DMS153 (cell line): ENCODE data around the gene FLNA.

Experiments
- DNase-seq: peaks from one replicate; lab custom pipeline; 2025; lab: John Stamatoyannopoulos, UW

FLNA gene

DNA sequence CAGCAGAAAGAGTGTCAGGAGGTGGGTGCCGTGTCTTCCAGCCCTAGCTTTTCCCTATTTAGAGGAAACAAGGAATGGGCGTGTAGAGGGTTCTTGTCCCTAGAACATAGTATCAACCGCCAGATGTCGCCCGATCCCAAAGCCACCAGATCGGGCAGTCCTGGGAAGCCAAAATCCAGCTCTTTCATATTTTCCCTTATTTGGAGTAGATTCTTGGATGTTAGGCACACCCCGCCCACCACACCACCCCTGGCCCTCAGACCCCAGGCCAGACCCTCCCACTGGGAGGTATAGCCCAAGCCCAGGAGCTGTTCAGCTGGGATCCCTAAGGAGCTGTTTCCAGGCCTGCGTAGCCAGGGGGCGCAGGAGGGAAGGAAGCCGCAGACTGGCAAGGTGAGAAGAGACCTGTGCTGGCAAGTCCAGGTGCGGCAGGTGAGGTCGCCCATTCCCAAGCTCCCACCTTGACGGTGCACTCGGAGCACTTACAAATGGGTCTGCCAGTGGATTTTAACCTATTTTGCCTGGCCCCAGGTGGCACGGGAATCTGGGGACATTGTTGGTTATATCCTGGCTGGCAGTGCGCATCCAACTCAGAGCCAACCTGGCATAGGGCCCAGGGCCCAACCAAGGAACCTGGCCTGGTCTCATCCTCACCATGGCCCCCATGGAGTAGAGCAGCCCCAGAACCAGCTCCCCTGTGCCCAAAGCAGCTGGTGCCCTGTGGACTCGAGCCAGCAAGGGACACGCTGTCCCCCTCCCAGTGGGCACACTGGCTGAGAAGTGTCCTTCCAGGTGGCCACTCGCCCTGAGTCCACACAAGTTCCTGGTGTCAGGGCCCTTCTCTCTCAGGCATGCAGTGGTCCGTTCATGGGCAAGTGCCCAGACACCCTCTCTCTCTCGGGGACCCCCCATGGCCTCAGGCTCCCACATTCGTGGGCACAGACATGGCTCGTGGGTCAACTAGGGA, 811 bp downstream of the FLNA start:
- peak; percentile 71 for DNase-seq

DNA sequence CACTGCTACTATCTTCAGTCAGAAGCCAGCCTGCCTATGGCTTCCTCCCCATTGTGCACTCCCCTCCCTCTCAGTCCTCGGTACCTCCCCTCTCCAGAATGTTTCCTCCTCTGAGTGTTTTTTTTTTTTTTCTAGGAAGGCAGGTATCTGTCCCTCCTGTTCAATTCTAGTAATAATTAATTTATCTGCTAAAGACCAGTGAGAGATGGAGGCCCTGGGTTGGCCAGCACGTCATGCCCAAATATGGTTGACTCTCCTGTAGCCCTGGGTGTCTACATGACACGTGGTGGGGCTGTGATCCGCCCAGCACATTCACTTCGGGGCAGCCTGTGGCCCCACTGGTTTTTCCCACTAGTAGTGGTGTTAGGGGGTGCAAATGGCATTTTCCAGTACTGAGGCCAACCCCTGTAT, 1.8 kb downstream of the FLNA start:
- no peak for DNase-seq

- no peak for DNase-seq
Observed at GRCh38 chrX:154371789-154372300, 2.6 kb downstream of the FLNA start.

DNA sequence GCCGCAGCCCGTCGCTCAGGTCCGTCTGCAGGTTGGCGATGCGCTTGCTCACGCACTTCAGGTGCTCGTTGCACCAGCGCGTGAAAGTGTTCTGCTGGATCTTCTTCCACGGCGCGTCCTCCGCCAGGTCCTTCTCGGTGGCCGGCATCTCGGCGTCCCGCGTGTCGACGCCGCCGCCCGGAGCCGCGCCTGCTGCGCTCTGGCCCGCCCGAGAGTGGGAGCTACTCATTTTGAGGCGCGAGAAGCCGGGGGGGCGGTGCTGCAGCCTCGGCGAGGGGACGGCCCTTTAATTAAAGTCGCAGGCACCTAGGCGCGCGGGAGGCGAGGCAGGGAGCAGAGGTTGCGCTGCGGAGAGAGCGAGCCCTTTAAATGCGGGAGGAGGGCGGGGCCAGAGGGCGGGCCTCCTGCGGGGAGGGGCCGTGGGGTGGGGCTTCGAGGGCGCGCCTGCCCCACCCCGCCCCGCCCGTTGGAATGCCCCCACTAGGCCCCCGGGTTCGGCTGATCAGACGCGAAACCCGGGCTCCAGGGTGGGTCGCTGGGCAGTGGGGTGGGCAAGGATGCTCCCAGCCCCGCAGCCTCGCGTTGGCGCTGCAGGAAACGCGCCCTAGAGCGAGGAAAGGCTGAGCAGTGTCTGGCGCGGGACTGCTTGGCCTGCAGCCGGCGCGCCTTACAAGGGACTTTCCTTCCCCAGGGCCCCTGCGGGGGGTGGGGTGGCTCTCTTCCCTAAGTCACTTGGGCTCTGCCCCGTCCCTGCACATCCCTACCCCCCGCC, 3.2 kb downstream of the FLNA start:
- peak; percentile 88 for DNase-seq

- no peak for DNase-seq
Observed at GRCh38 chrX:154370300-154371016, 4.0 kb downstream of the FLNA start.

GRCh38 chrX:154369449-154370299, 4.8 kb downstream of the FLNA start:
- DNase-seq, result peak; percentile 65

DNA sequence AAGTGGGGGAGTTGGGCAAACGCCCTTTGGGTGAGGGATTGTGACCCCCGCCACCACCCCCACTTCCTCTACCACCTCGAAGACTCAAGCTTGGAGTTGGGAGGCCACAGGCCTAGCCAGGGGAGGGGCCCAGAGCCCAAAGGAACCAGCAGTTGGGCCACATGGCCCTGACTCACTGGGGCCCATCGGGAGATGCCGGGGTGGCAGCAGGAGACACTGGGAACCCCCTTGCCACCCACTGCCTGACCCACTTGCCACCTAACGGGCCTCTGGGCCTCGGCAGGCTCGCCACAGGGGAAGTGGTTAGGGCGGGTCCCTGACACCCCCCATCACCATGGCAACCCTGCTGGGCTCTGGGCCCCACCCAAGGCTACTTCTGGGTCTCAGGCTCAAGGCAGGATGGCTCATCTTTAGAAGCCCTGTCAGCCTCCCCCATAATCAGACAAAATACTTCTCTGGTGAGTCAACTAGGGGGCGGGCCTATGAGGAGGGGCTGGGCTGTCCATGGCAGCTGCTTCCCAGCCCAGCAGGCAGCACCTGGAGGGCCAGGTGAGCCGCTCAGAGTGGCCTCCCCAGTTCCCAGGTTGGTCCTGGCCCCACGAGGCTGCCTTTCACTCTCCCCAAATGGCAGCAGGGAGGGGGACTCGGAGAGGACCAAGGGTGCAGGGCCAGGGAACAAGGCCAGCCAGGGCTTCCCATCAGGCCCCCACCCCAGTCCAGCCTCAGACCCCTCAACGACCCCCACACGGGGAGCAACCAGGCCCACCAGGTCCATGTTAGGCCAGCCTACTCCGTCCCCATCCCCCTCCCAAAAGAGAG, 5.6 kb downstream of the FLNA start:
- peak; percentile 56 for DNase-seq

DNA sequence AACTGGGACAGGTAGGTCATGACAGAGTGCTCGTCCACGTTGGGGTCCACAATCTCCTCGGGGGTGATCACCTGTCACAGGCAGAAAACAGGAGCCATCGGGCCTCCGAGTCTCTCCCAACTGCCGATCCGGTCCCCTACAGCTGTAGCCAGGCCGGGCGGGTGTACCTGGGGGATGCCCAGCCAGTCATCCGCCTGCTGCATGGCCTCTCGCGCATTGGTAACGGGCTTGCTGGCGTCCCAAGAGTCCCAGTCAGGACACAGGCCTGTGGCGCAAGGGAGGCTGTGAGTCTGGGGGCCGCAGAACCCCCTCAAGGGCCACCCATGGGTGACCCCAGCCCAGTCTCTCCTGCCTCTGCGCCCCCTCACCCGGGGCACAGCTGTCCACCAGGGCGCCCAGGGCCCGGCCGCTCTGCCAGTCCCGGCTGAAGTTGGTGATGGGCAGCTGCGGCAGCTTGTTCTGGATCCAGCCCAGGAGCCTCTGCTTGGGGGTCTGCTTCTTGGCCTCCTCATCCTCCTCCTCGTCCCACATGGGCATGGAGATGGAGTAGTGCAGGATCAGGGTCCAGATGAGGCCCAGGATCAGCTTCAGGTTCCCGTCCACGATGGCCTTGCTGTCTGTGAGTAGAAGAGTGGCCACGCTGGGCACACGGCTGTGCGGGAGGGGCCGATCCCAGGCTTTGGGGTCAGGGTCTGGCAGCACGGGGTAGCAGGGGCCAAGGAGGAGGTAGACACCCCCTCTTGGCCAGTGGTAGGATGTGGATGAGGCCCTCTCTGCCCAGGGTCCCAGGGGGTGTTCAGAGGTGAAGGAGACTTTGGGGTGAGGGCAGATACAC, 6.7 kb downstream of the FLNA start:
- no peak for DNase-seq

- no peak for DNase-seq
Observed at GRCh38 chrX:154366666-154367055, 7.8 kb downstream of the FLNA start.

GRCh38 chrX:154365997-154366665, 8.3 kb downstream of the FLNA start:
- no peak for DNase-seq

GRCh38 chrX:154365052-154365600, 9.3 kb downstream of the FLNA start:
- DNase-seq, result no peak

DNA sequence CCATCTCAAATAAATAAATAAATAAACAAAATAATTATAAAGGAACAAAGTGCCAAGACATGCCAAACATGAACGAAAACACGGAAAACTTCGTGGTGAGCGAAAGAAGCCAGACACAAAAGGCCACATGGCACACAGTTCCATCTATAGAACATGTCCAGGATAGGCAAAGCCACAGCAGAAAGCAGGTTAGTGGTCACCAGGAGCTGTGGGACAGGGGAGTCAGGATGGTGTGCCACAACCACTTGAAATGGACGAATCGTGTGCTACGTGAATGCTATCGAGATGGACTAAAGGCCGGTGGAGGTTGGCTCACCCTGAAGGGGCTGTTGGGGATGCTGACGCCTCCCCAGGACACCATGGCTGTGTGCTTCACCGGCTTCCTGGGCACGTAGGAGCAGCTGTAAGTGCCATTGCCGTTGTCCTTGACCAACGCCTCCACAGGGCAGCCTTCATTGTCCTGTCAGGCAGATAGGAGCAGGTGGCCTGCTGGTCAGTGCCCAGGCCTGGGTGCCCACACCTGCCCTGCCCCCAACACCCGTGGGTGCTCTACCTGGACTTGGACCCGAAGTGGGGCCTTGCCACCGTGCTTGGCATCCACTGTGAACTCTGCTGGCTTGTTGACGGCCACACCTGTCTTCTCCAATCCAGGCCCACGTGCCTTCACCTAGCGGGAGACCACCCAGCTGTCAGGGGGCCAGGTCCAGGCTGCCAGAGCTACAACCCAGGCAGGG, 10.6 kb downstream of the FLNA start:
- DNase-seq, result no peak

DNA sequence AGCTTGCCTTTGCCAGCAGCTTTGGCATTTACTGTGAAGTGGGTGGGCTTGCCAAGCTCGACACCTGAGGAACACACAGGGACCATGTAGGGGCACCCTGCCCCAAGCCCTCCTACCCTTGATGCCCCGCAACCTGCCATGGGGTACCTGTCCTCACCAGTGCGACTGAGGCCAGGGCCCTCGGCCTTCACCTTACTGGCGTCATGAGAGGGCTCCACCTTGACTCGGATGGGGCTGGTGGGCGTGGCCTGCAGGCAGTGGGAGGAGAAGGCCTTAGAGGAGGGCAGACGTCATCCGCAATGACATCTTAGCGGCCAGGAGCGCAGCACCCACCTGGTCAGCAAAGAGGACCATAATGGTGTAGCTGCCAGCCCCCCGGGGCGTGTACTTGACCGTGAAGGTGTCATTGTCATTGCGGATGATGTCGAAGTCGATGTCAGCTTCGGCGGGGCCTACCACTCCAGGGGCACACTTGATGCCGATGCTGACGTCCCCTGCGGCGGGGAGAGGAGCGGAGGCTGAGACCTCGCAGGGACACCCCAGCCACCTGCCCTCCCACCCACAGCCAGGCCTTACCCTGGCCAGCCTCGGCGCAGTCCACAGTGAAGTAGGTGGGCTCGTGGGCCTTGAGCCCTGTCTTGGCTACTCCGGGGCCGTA, 12.2 kb downstream of the FLNA start:
- DNase-seq, result no peak

- no peak for DNase-seq
Observed at GRCh38 chrX:154360155-154360713, 14.2 kb downstream of the FLNA start.

- DNase-seq, result no peak
Observed at GRCh38 chrX:154359362-154360154, 14.9 kb downstream of the FLNA start.

DNA sequence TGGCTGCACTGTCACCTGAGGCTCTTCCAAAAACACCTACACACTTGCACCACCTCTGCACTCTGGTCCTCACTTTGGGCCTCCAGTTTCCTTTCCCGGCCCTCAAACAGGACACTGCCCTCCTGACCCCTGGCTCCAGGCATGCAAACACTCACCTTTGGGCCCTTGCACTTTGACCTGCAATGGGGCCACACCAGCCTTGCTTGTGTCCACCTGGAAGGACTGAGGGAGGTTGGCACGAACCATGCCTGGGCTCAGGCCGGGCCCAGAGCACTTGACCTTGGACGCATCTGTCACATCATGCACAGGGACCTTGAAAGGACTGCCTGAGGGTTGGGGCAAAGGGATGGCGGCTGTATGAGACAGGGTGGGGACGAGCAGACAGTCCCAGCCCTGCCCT, 15.6 kb downstream of the FLNA start:
- no peak for DNase-seq
